Lung (tissue), 12 donors: Measurements from ENCODE around the gene GLOD4. TPM values are rescaled to one million over a fixed set of nuclear protein-coding genes. Genes with fewer than 3 reads are reported as not detected.
"Not testable (repeated sequence)": the region's sequence is repeated elsewhere in the genome, so short reads cannot be mapped to it uniquely, and the experiment has no call there.

Experiments
- ATAC-seq: fragments of 200-7000 bp; cut with Tn5 transposase; one replicate; pipeline ENCODE4 v1.9.1; 2020; ENCODE audit warnings: moderate number of reproducible peaks; ENCODE audit not compliant: insufficient read depth, low FRiP score
- DNase-seq, 3 donors: peaks; one replicate each; pipeline ENCODE4 v3.0.0-alpha.2; 2013 to 2017
- H3K27ac ChIP-seq, 2 donors: one replicate each; pipeline ENCODE4 v1.5.1; 2013; ENCODE audit warnings: mild to moderate bottlenecking in 2 of 2, moderate library complexity in 2 of 2, control low read depth in 1 of 2, inconsistent platforms in 1 of 2, low read depth in 1 of 2, low read length in 1 of 2
- H3K27me3 ChIP-seq, 3 donors: one replicate each; pipeline ENCODE4 v1.5.1; 2013; ENCODE audit warnings: low read length in 2 of 3; ENCODE audit not compliant: control insufficient read depth in 3 of 3, insufficient read depth in 3 of 3
- H3K36me3 ChIP-seq, 4 donors: one replicate each; pipeline ENCODE4 v1.5.1; 2013; ENCODE audit warnings: low read length in 4 of 4, mild to moderate bottlenecking in 1 of 4, moderate library complexity in 1 of 4; ENCODE audit not compliant: control insufficient read depth in 4 of 4, insufficient read depth in 4 of 4
- H3K4me1 ChIP-seq, 5 donors: one replicate each; pipeline ENCODE4 v1.5.1; 2013; ENCODE audit warnings: low read length in 5 of 5, mild to moderate bottlenecking in 2 of 5, moderate library complexity in 1 of 5; ENCODE audit not compliant: control insufficient read depth in 5 of 5, insufficient read depth in 5 of 5
- H3K4me3 ChIP-seq: one replicate; pipeline ENCODE4 v1.5.1; 2013; ENCODE audit warnings: mild to moderate bottlenecking, control low read depth, moderate library complexity
- H3K9ac ChIP-seq, 2 donors: one replicate each; pipeline ENCODE4 v1.5.1; 2013; ENCODE audit warnings: low read length in 2 of 2, control low read depth in 1 of 2; ENCODE audit not compliant: insufficient read depth in 1 of 2
- H3K9me3 ChIP-seq, 4 donors: one replicate each; pipeline ENCODE4 v1.5.1; 2013; ENCODE audit warnings: low read length in 3 of 4, mild to moderate bottlenecking in 1 of 4, moderate library complexity in 1 of 4; ENCODE audit not compliant: control insufficient read depth in 4 of 4, insufficient read depth in 3 of 4
- CTCF ChIP-seq: IDR thresholded peaks from 2 replicates; pipeline ENCODE4 v1.5.1; 2012; ENCODE audit warnings: mild to moderate bottlenecking; ENCODE audit errors: control extremely low read depth, extremely low read depth
- WGBS, 2 donors: extraction: QIAGEN DNeasy Blood & Tissue Kit; methylation state at CpG; one replicate each; pipeline ENCODE4 v1.1.7; 2013; 5-methylcytosine and 5-hydroxymethylcytosine counted together
- polyA plus RNA-seq, 2 donors: library from polyadenylated mRNA; stranded (reverse); fragments of 200-250 nt; gene quantifications; one replicate each; pipeline ENCODE4 v1.2.1, GENCODE V29; 2013
- total RNA-seq, 2 donors: library from RNA; depleted of rRNA in 1 of 2; stranded (reverse); fragments of >200 nt in 1 of 2; gene quantifications; one replicate each; pipeline ENCODE4 v1.2.1, GENCODE V29; 2014 to 2021
- donor health status: control.
- donor health status: control.
- donor health status: Bipolar disorder and iron deficiency.
- donor health status: healthy.
- donor health status: DM: yes; HTN: yes; CAD: no.

The GLOD4 gene
- total and polyA plus RNA-seq, 4 donors: 31.9 to 60.3 (median 38.4) TPM

- DNase-seq (peak; percentile 28 to 34 (median 30)), ATAC-seq (peak; percentile 38)
- peak overlapping the region; percentile 49 to 81 for H3K9ac ChIP-seq
- peak overlapping the region; percentile 92 for H3K4me3 ChIP-seq
- TF ChIP-seq CTCF: no peak
- no peaks in the 10 kb centered on the region for H3K9me3 ChIP-seq
- H3K4me1 ChIP-seq: peaks cover 6 to 12% (median 8%) of the 10 kb centered on the region in 5 donors
- H3K27ac ChIP-seq: peak overlapping the region; percentile 61 to 82
- H3K36me3 ChIP-seq: peaks cover 0 to 18% (median 10%) of the 10 kb centered on the region in 4 donors
- WGBS, 2 donors: 2% methylated on average over 49 of the region's 49 CpGs
- no peaks in the 10 kb centered on the region for H3K27me3 ChIP-seq
These were observed 30.6 kb downstream of the GLOD4 start for GRCh38 chr17:751269-752001.

DNA sequence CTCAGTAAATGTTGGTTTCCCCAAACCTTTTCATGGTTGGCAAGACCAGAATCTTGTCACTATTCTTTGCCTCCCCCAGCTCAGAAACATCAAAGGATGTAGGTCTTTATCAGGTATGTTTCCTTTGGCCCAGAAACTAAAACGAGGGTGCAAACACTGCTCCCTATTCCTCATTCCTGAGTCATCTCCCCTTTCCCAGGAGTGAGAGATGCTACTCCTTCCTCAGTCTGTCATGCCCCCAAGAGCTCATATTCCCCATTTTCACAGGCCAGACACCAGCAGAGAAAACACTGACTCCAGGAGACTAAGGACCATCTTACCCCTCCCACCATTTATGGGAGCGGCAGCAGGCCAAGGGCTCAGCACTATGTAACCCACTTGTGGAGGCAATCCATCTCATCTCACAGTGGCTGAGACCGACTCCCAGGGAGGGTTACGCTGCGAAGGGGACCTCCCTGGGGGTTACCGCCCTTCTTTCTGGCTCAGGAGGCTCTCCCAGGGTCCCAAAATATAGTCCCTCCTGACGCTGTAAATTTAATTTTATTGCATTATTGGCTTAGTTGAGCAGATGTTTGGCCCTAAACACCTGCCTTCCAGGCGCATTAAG is 31.5 kb downstream of the GLOD4 start:
- TF ChIP-seq CTCF: no peak
- ATAC-seq (no peak), DNase-seq (no peak)
- Histone ChIP-seq H3K27ac (no peak overlapping the region), H3K9ac (peak overlapping the region in 1 of 2 donors; percentile 81), H3K4me3 (no peak overlapping the region), H3K27me3 (no peaks in the 10 kb centered on the region), H3K4me1 (peaks cover 6 to 12% (median 8%) of the 10 kb centered on the region in 5 donors), H3K9me3 (no peaks in the 10 kb centered on the region), H3K36me3 (peaks cover 0 to 27% (median 15%) of the 10 kb centered on the region in 4 donors)
- WGBS, 2 donors: 80 to 88% methylated on average over 8 of the region's 8 CpGs

DNA sequence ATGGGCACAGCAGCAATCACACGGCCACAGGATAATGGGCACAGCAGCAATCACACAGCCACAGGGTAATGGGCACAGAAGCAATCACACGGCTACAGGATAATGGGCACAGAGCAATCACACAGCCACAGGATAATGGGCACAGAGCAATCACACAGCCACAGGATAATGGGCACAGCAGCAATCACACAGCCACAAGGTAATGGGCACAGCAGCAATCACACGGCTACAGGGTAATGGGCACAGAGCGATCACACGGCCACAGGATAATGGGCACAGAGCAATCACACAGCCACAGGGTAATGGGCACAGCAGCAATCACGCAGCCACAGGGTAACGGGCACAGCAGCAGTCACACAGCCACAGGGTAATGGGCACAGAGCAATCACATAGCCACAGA is 32.7 kb downstream of the GLOD4 start:
- DNase-seq, ATAC-seq, H3K9me3 ChIP-seq, H3K9ac ChIP-seq, H3K27ac ChIP-seq, H3K4me3 ChIP-seq, H3K27me3 ChIP-seq: not testable (repeated sequence)
- Histone ChIP-seq H3K4me1 (peaks cover 6 to 12% (median 8%) of the 10 kb centered on the region in 5 donors), H3K36me3 (peaks cover 0 to 38% (median 26%) of the 10 kb centered on the region in 4 donors)
- WGBS, 2 donors: 76 to 83% methylated on average over 7 of the region's 7 CpGs

DNA sequence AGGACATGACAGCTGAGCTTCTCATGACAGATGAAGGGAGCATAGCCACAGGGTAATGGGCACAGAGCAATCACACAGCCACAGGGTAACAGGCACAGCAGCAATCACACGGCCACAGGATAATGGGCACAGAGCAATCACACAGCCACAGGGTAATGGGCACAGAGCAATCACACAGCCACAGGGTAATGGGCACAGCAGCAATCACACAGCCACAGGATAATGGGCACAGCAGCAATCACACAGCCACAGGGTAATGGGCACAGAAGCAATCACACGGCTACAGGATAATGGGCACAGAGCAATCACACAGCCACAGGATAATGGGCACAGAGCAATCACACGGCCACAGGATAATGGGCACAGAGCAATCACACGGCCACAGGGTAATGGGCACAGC is 33.5 kb downstream of the GLOD4 start:
- not testable (repeated sequence) for DNase-seq, H3K27ac ChIP-seq, H3K9me3 ChIP-seq, ATAC-seq, H3K27me3 ChIP-seq, H3K9ac ChIP-seq, H3K4me3 ChIP-seq
- Histone ChIP-seq H3K4me1 (peaks cover 6 to 12% (median 8%) of the 10 kb centered on the region in 5 donors), H3K36me3 (peaks cover 0 to 39% (median 27%) of the 10 kb centered on the region in 4 donors)
- WGBS, 2 donors: 96% methylated on average over 4 of the region's 4 CpGs
